ENCODE measurements around the gene KLHL22.

GRCh38 chr22:20486229-20486628, 9.4 kb downstream of the KLHL22 start:
- TF ChIP-seq CTCF (conservative IDR thresholded peaks at IDR 0.05; ENCODE audit: low read depth, low read length) (no peak), EZH2 (IDR thresholded peaks at IDR 0.05; ENCODE audit: borderline replicate concordance, low read depth, low read length, poor library complexity, severe bottlenecking) (no peak)
